Nephron progenitor cell (in vitro differentiated cells): ENCODE data around the gene AFAP1.

Experiments
- DNase-seq: peaks from one replicate; pipeline ENCODE4 v3.0.0; 2021
- H3K27ac Mint-ChIP-seq: 2 replicates; pipeline ENCODE4 v1.8.0; 2021; ENCODE audit warnings: mild to moderate bottlenecking, moderate library complexity, mixed read lengths
- H3K27me3 Mint-ChIP-seq: 2 replicates; pipeline ENCODE4 v1.8.0; 2021; ENCODE audit warnings: mild to moderate bottlenecking, low read depth, mixed read lengths; ENCODE audit not compliant: poor library complexity
- H3K36me3 Mint-ChIP-seq: 2 replicates; pipeline ENCODE4 v1.8.0; 2021; ENCODE audit warnings: low read depth, mixed read lengths
- H3K4me1 Mint-ChIP-seq: 2 replicates; pipeline ENCODE4 v1.8.0; 2021; ENCODE audit warnings: mixed read lengths
- H3K4me3 Mint-ChIP-seq: 2 replicates; pipeline ENCODE4 v1.8.0; 2021; ENCODE audit warnings: mild to moderate bottlenecking, moderate library complexity, mixed read lengths
- H3K9me3 Mint-ChIP-seq: 2 replicates; pipeline ENCODE4 v1.8.0; 2021; ENCODE audit warnings: mild to moderate bottlenecking, moderate library complexity, mixed read lengths
- TF ChIP-seq, protein P1 (sequence below): fragments of 200-600 bp; sonication (generic); IDR thresholded peaks from 2 replicates; pipeline ENCODE4 v1.5.0; 2021; ENCODE audit warnings: antibody characterized with exemption

The AFAP1 gene

GRCh38 chr4:7847206-7847605 is 92.5 kb downstream of the AFAP1 start:
- Mint-ChIP-seq H3K9me3 (no peaks in the 10 kb centered on the region), H3K36me3 (peaks cover 65% of the 10 kb centered on the region), H3K4me1 (peaks cover 50% of the 10 kb centered on the region), H3K4me3 (no peak overlapping the region), H3K27ac (no peak overlapping the region), H3K27me3 (peaks cover 8% of the 10 kb centered on the region)
- TF ChIP-seq, protein P1, sequence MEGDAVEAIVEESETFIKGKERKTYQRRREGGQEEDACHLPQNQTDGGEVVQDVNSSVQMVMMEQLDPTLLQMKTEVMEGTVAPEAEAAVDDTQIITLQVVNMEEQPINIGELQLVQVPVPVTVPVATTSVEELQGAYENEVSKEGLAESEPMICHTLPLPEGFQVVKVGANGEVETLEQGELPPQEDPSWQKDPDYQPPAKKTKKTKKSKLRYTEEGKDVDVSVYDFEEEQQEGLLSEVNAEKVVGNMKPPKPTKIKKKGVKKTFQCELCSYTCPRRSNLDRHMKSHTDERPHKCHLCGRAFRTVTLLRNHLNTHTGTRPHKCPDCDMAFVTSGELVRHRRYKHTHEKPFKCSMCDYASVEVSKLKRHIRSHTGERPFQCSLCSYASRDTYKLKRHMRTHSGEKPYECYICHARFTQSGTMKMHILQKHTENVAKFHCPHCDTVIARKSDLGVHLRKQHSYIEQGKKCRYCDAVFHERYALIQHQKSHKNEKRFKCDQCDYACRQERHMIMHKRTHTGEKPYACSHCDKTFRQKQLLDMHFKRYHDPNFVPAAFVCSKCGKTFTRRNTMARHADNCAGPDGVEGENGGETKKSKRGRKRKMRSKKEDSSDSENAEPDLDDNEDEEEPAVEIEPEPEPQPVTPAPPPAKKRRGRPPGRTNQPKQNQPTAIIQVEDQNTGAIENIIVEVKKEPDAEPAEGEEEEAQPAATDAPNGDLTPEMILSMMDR: no peak
- no peak for DNase-seq

DNA sequence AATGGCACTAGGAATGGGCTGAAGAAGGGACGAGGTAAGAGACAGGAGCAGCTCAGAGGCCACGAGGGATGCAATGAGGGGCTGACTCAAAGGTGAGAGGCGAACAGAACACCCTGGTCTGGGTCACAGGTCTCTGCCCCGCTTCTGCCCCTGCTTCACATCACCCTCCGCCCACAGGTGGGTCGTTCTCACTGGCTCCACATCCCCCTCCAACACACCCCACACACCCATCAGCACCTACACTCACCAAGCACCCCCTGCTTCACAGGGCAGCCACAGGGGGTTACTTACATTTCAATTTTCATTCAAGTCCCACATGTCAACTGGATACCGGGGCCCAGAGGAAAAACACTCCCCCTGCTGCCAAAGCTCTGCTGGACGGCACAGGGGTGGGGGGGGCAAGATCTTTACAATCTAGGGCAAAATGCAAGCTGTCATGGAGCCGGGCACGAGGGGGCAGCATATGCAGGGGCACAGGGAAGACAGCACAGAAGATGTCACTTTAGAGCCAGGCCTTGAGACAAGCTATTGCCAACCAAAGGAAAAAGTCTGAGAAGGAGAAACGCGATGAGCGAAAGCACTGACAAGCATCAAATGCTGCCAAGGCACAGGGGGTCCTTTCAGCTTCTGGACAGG is 94.0 kb downstream of the AFAP1 start:
- H3K27me3 Mint-ChIP-seq: peaks cover 8% of the 10 kb centered on the region
- H3K27ac Mint-ChIP-seq: no peak overlapping the region
- H3K36me3 Mint-ChIP-seq: peaks cover 53% of the 10 kb centered on the region
- no peaks in the 10 kb centered on the region for H3K9me3 Mint-ChIP-seq
- peaks cover 44% of the 10 kb centered on the region for H3K4me1 Mint-ChIP-seq
- no peak overlapping the region for H3K4me3 Mint-ChIP-seq
- TF ChIP-seq, protein P1: no peak
- DNase-seq: no peak

- DNase-seq: no peak
- H3K27ac Mint-ChIP-seq: peak overlapping the region; percentile 62
- H3K36me3 Mint-ChIP-seq: peaks cover 53% of the 10 kb centered on the region
- H3K27me3 Mint-ChIP-seq: peaks cover 8% of the 10 kb centered on the region
- H3K4me3 Mint-ChIP-seq: no peak overlapping the region
- TF ChIP-seq, protein P1: peak; percentile 17
- no peaks in the 10 kb centered on the region for H3K9me3 Mint-ChIP-seq
- peaks cover 35% of the 10 kb centered on the region for H3K4me1 Mint-ChIP-seq
Measured at GRCh38 chr4:7844594-7844991, 95.1 kb downstream of the AFAP1 start.

GRCh38 chr4:7843831-7844593 is 95.6 kb downstream of the AFAP1 start:
- TF ChIP-seq, protein P1: peak; percentile 55
- Mint-ChIP-seq H3K36me3 (peaks cover 50% of the 10 kb centered on the region), H3K27me3 (peaks cover 8% of the 10 kb centered on the region), H3K27ac (peak overlapping the region; percentile 80), H3K9me3 (no peaks in the 10 kb centered on the region), H3K4me1 (peaks cover 32% of the 10 kb centered on the region), H3K4me3 (no peak overlapping the region)
- DNase-seq: peak; percentile 76

DNA sequence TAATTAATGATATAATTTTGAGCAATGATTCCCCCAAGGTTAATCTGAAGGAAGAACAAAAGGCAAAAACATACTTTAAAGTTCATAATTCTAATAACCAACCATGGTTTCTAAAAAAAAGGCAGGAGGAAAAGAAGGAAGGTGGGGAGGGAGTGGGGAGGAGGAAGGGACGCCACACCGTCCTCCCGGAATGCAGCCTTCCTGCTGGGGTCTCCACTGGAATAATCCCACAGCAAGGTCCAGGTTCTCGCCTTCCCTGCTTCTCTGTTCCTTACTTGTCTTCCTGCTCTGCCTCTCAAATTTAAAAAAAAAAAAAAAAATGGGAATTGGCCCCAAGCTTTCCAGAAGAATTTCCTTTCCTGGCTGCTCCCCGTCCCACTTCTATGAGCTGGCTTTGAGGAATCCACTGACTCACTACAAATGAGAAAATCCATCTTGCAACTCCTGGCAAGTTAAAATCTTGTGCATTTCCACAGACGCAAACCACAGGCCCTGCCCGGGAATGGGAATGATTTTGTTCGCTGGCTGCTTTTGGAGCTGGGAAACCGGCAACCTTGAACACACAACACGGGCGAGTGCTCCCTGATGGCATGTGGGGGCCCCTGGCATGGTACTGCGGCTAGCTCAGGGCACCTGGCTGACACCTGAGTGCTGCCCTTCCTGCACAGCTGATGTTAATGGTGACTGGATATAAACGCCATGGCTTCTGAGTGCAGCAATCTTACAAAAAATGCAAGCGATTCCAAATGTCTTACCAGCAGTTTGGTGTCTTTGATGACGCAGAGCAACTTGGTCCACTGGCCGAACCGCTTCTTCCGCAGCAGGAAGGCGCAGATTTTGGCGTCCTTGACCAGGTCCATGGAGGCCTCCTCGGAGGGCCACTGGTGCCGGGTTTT is 97.0 kb downstream of the AFAP1 start:
- H3K27ac Mint-ChIP-seq: peak overlapping the region; percentile 72
- DNase-seq: no peak
- TF ChIP-seq, protein P1: no peak
- peaks cover 27% of the 10 kb centered on the region for H3K4me1 Mint-ChIP-seq
- H3K4me3 Mint-ChIP-seq: no peak overlapping the region
- H3K9me3 Mint-ChIP-seq: no peaks in the 10 kb centered on the region
- H3K36me3 Mint-ChIP-seq: peaks cover 52% of the 10 kb centered on the region
- H3K27me3 Mint-ChIP-seq: peaks cover 8% of the 10 kb centered on the region
